Mesenchymal stem cell (in vitro differentiated cells and primary cell): ENCODE data around the gene HPCAL1.
A peak's percentile ranks its signal among the peaks of the same experiment; 100 is the strongest.

Experiments used
- DNase-seq: peaks from one replicate; pipeline ENCODE4 v3.0.0-alpha.2; 2013
- H2AFZ ChIP-seq: one replicate; pipeline ENCODE4 v1.6.1; 2013; ENCODE audit warnings: low read depth, mild to moderate bottlenecking, control low read depth, inconsistent platforms, low read length, moderate library complexity
- H2AK5ac ChIP-seq: 2 replicates; pipeline ENCODE4 v1.6.1; 2013; ENCODE audit warnings: low read length, moderate library complexity, mild to moderate bottlenecking, inconsistent platforms; ENCODE audit not compliant: severe bottlenecking
- H2BK120ac ChIP-seq: one replicate; pipeline ENCODE4 v1.6.1; 2013; ENCODE audit warnings: low read depth, mild to moderate bottlenecking, inconsistent platforms, low read length, moderate library complexity
- H2BK12ac ChIP-seq, 2 experiments: one replicate each; pipeline ENCODE4 v1.6.1; 2013; ENCODE audit warnings: inconsistent platforms in 2 of 2, low read length in 2 of 2, mild to moderate bottlenecking in 2 of 2, moderate library complexity in 2 of 2, control low read depth in 1 of 2
- H2BK15ac ChIP-seq: one replicate; pipeline ENCODE4 v1.6.1; 2013; ENCODE audit warnings: mild to moderate bottlenecking, low read depth, inconsistent platforms; ENCODE audit not compliant: poor library complexity, severe bottlenecking
- H2BK5ac ChIP-seq: 2 replicates; pipeline ENCODE4 v1.6.1; 2013; ENCODE audit warnings: low read depth, mild to moderate bottlenecking, low read length, control low read depth, inconsistent platforms; ENCODE audit not compliant: poor library complexity, severe bottlenecking
- H3K14ac ChIP-seq, 2 experiments: one replicate each; pipeline ENCODE4 v1.6.1; 2013; ENCODE audit warnings: inconsistent platforms in 2 of 2, low read length in 2 of 2, control low read depth in 1 of 2, mild to moderate bottlenecking in 1 of 2, moderate library complexity in 1 of 2
- H3K18ac ChIP-seq, 2 experiments: one replicate each; pipeline ENCODE4 v1.6.1; 2013; ENCODE audit warnings: inconsistent platforms in 2 of 2, low read length in 2 of 2, control low read depth in 1 of 2, low read depth in 1 of 2, mild to moderate bottlenecking in 1 of 2
- H3K23ac ChIP-seq, 2 experiments: one replicate each; pipeline ENCODE4 v1.6.1; 2013; ENCODE audit warnings: inconsistent platforms in 2 of 2, low read length in 2 of 2, mild to moderate bottlenecking in 2 of 2, moderate library complexity in 2 of 2, control low read depth in 1 of 2
- H3K27ac ChIP-seq: 2 replicates; pipeline ENCODE4 v1.5.1; 2013; ENCODE audit warnings: mild to moderate bottlenecking, moderate library complexity, low read length, control low read depth, inconsistent platforms; ENCODE audit not compliant: poor library complexity, severe bottlenecking
- H3K27me3 ChIP-seq, 2 experiments: 2 replicates each; pipeline versions ENCODE4 v1.6.1 to v1.7.0; 2013; ENCODE audit warnings: low read length in 2 of 2, mild to moderate bottlenecking in 2 of 2, moderate library complexity in 2 of 2, control low read depth in 1 of 2, inconsistent platforms in 1 of 2; ENCODE audit not compliant: control insufficient read depth in 1 of 2, insufficient read depth in 1 of 2
- H3K36me3 ChIP-seq, 2 experiments: 2 replicates each; pipeline versions ENCODE4 v1.6.1 to v1.7.0; 2013; ENCODE audit warnings: low read length in 2 of 2, control low read depth in 1 of 2, inconsistent platforms in 1 of 2, low read depth in 1 of 2, mild to moderate bottlenecking in 1 of 2; ENCODE audit not compliant: insufficient read depth in 2 of 2, control insufficient read depth in 1 of 2
- H3K4ac ChIP-seq, 2 experiments: one replicate each; pipeline ENCODE4 v1.6.1; 2013; ENCODE audit warnings: inconsistent platforms in 2 of 2, low read length in 2 of 2, mild to moderate bottlenecking in 2 of 2, moderate library complexity in 2 of 2, control low read depth in 1 of 2, low read depth in 1 of 2
- H3K4me1 ChIP-seq: 2 replicates; pipeline ENCODE4 v1.6.1; 2013; ENCODE audit warnings: low read depth, low read length, control low read depth; ENCODE audit not compliant: control insufficient read depth, insufficient read depth
- H3K4me2 ChIP-seq: 2 replicates; pipeline ENCODE4 v1.6.1; 2013; ENCODE audit warnings: low read length, mild to moderate bottlenecking, inconsistent platforms; ENCODE audit not compliant: poor library complexity, severe bottlenecking
- H3K4me3 ChIP-seq, 2 experiments: 2 replicates each; pipeline versions ENCODE4 v1.5.1 to v1.7.0; 2013; ENCODE audit warnings: low read length in 2 of 2, mild to moderate bottlenecking in 2 of 2, control low read depth in 1 of 2, low read depth in 1 of 2; ENCODE audit not compliant: insufficient read depth in 1 of 2
- H3K79me1 ChIP-seq: replicated peaks from 2 replicates; pipeline ENCODE4 v1.6.1; 2013; ENCODE audit warnings: mild to moderate bottlenecking, control low read depth, low read length, inconsistent platforms; ENCODE audit not compliant: poor library complexity, severe bottlenecking
- H3K9ac ChIP-seq: 2 replicates; pipeline ENCODE4 v1.7.0; 2013; ENCODE audit warnings: mild to moderate bottlenecking, low read length, moderate library complexity
- H3K9me3 ChIP-seq: 2 replicates; pipeline ENCODE4 v1.7.0; 2013; ENCODE audit warnings: mild to moderate bottlenecking, low read length; ENCODE audit not compliant: control insufficient read depth
- H4K8ac ChIP-seq: one replicate; pipeline ENCODE4 v1.6.1; 2013; ENCODE audit warnings: inconsistent platforms, mild to moderate bottlenecking, low read length, moderate library complexity
- H4K91ac ChIP-seq: one replicate; pipeline ENCODE4 v1.6.1; 2013; ENCODE audit warnings: mild to moderate bottlenecking, low read length, inconsistent platforms
- WGBS: methylation state at CpG from one replicate; pipeline ENCODE4 v1.1.7; 2013; ENCODE audit warnings: mixed read lengths; 5-methylcytosine and 5-hydroxymethylcytosine counted together

The HPCAL1 gene

GRCh38 chr2:10277293-10278028, 25.2 kb upstream of the HPCAL1 start:
- Histone ChIP-seq H3K27ac (no peak overlapping the region), H3K18ac (no peak overlapping the region), H3K23ac (no peak overlapping the region), H4K8ac (no peak overlapping the region), H3K4me3 (no peak overlapping the region), H3K9ac (no peak overlapping the region), H2BK5ac (no peak overlapping the region), H2BK12ac (no peak overlapping the region), H3K4ac (no peak overlapping the region), H3K79me1 (no peaks in the 10 kb centered on the region), H2BK120ac (no peak overlapping the region), H2BK15ac (no peak overlapping the region), H3K9me3 (no peaks in the 10 kb centered on the region), H3K4me2 (no peak overlapping the region), H2AFZ (no peak overlapping the region), H3K27me3 (peaks cover 0 to 8% of the 10 kb centered on the region in 2 experiments), H3K4me1 (peaks cover 12% of the 10 kb centered on the region), H2AK5ac (no peak overlapping the region), H3K14ac (peak overlapping the region in 1 of 2 experiments; percentile 62), H3K36me3 (no peaks in the 10 kb centered on the region), H4K91ac (peak overlapping the region; percentile 6)
- 93% methylated on average over 26 of the region's 26 CpGs for WGBS
- DNase-seq, result no peak

GRCh38 chr2:10278029-10278762, 24.5 kb upstream of the HPCAL1 start:
- Histone ChIP-seq H2BK120ac (no peak overlapping the region), H3K18ac (no peak overlapping the region), H3K23ac (no peak overlapping the region), H3K4ac (no peak overlapping the region), H3K4me3 (no peak overlapping the region), H3K14ac (peak overlapping the region in 1 of 2 experiments; percentile 44), H3K27me3 (peaks cover 0 to 8% of the 10 kb centered on the region in 2 experiments), H3K9me3 (no peaks in the 10 kb centered on the region), H2BK12ac (no peak overlapping the region), H2AK5ac (no peak overlapping the region), H2AFZ (peak overlapping the region; percentile 29), H2BK15ac (no peak overlapping the region), H4K91ac (peak overlapping the region; percentile 6), H3K4me1 (peaks cover 19% of the 10 kb centered on the region), H3K4me2 (no peak overlapping the region), H2BK5ac (no peak overlapping the region), H3K36me3 (no peaks in the 10 kb centered on the region), H3K27ac (no peak overlapping the region), H3K79me1 (no peaks in the 10 kb centered on the region), H3K9ac (peak overlapping the region; percentile 36), H4K8ac (no peak overlapping the region)
- WGBS, result 87% methylated on average over 18 of the region's 19 CpGs
- peak; percentile 23 for DNase-seq

- no peak overlapping the region for H3K18ac ChIP-seq
- H3K23ac ChIP-seq, result no peak overlapping the region
- no peak overlapping the region for H3K4me3 ChIP-seq
- H4K8ac ChIP-seq, result no peak overlapping the region
- H2AK5ac ChIP-seq, result no peak overlapping the region
- H2BK15ac ChIP-seq, result no peak overlapping the region
- H2AFZ ChIP-seq, result peak overlapping the region; percentile 29
- H3K4me1 ChIP-seq, result peaks cover 22% of the 10 kb centered on the region
- no peaks in the 10 kb centered on the region for H3K36me3 ChIP-seq
- H3K14ac ChIP-seq, result no peak overlapping the region
- no peak overlapping the region for H3K27ac ChIP-seq
- H3K4ac ChIP-seq, result no peak overlapping the region
- H2BK5ac ChIP-seq, result no peak overlapping the region
- H3K79me1 ChIP-seq, result no peaks in the 10 kb centered on the region
- no peaks in the 10 kb centered on the region for H3K9me3 ChIP-seq
- no peak overlapping the region for H2BK120ac ChIP-seq
- WGBS, result 92% methylated on average over 11 of the region's 11 CpGs
- H4K91ac ChIP-seq, result no peak overlapping the region
- DNase-seq, result no peak
- H3K9ac ChIP-seq, result no peak overlapping the region
- H3K4me2 ChIP-seq, result no peak overlapping the region
- peak overlapping the region in 1 of 2 experiments; percentile 49 for H2BK12ac ChIP-seq
- H3K27me3 ChIP-seq, result peaks cover 0 to 5% of the 10 kb centered on the region in 2 experiments
These were observed 23.8 kb upstream of the HPCAL1 start for GRCh38 chr2:10278763-10279471.

GRCh38 chr2:10279472-10279870, 23.2 kb upstream of the HPCAL1 start:
- Histone ChIP-seq H3K36me3 (no peaks in the 10 kb centered on the region), H2BK120ac (no peak overlapping the region), H2BK5ac (no peak overlapping the region), H3K9ac (no peak overlapping the region), H3K4me2 (no peak overlapping the region), H2AFZ (no peak overlapping the region), H2AK5ac (no peak overlapping the region), H3K4me1 (peaks cover 27% of the 10 kb centered on the region), H3K27me3 (peaks cover 0 to 5% of the 10 kb centered on the region in 2 experiments), H3K4ac (no peak overlapping the region), H4K8ac (no peak overlapping the region), H3K14ac (no peak overlapping the region), H3K23ac (no peak overlapping the region), H2BK12ac (no peak overlapping the region), H3K79me1 (no peaks in the 10 kb centered on the region), H4K91ac (no peak overlapping the region), H3K27ac (no peak overlapping the region), H3K9me3 (no peaks in the 10 kb centered on the region), H3K18ac (no peak overlapping the region), H3K4me3 (no peak overlapping the region), H2BK15ac (no peak overlapping the region)
- no peak for DNase-seq
- 92% methylated on average over 11 of the region's 11 CpGs for WGBS
